OCI-LY7 (cell line): ENCODE results near the gene MYO9B. TPM values are rescaled to one million over a fixed set of nuclear protein-coding genes. Genes with fewer than 3 reads are reported as not detected.

Experiments used
- BruUV-seq: library from RNA; stranded (reverse); fragments of 400-500 nt; replicated peaks from 2 replicates; lab custom pipeline; 2021; lab: Mats Ljungman, UMichigan
- CTCF ChIA-PET: fragments of 300-600 bp; sonication (Branson Sonifier 250); formaldehyde crosslinking; loops from one replicate; lab custom pipeline; 2022; ENCODE audit warnings: antibody characterized with exemption; ENCODE audit not compliant: unreplicated experiment; lab: Charles Lee
- POLR2A ChIA-PET: fragments of 300-600 bp; sonication (Branson Sonifier 250); formaldehyde crosslinking; loops from one replicate; lab custom pipeline; 2022; ENCODE audit warnings: antibody characterized with exemption; lab: Charles Lee
- DNase-seq: peaks from one replicate; pipeline ENCODE4 v3.0.0-alpha.2; 2015; ENCODE audit warnings: low spot score
- H2AFZ ChIP-seq: fragments of 200-600 bp; sonication (generic), shearing (Covaris generic); 2 replicates; pipeline ENCODE4 v1.6.1; 2014; ENCODE audit warnings: mild to moderate bottlenecking, antibody characterized with exemption, low read length, moderate library complexity
- H3K27ac ChIP-seq: fragments of 200-600 bp; sonication (generic); 2 replicates; pipeline ENCODE4 v1.5.1; 2014; ENCODE audit warnings: mixed run types, low read depth, mild to moderate bottlenecking, moderate library complexity, low read length, inconsistent platforms; ENCODE audit not compliant: poor library complexity, severe bottlenecking
- H3K36me3 ChIP-seq: fragments of 200-600 bp; sonication (generic); 2 replicates; pipeline ENCODE4 v1.6.1; 2014; ENCODE audit warnings: mild to moderate bottlenecking, antibody characterized with exemption, low read length, moderate library complexity, mixed read lengths; ENCODE audit not compliant: insufficient read depth
- H3K4me1 ChIP-seq: fragments of 200-600 bp; sonication (generic); 2 replicates; pipeline ENCODE4 v1.5.1; 2014; ENCODE audit warnings: mild to moderate bottlenecking, low read length; ENCODE audit not compliant: insufficient read depth, poor library complexity, severe bottlenecking
- H3K4me2 ChIP-seq: fragments of 200-600 bp; sonication (generic); 2 replicates; pipeline ENCODE4 v1.6.1; 2014; ENCODE audit warnings: mild to moderate bottlenecking, low read length
- H3K4me3 ChIP-seq: fragments of 200-600 bp; sonication (generic); 2 replicates; pipeline ENCODE4 v1.5.1; 2014; ENCODE audit warnings: mild to moderate bottlenecking, low read depth, low read length; ENCODE audit not compliant: poor library complexity, severe bottlenecking
- H3K79me2 ChIP-seq: fragments of 200-600 bp; sonication (generic); 2 replicates; pipeline ENCODE4 v1.6.1; 2016; ENCODE audit warnings: low read depth, mild to moderate bottlenecking, low read length, moderate library complexity, mixed read lengths; ENCODE audit not compliant: insufficient read depth
- H3K9me2 ChIP-seq: fragments of 200-600 bp; sonication (generic); 2 replicates; pipeline ENCODE4 v1.6.1; 2016; ENCODE audit warnings: mild to moderate bottlenecking, low read length, mixed read lengths; ENCODE audit not compliant: insufficient read depth
- H3K9me3 ChIP-seq: fragments of 200-600 bp; sonication (generic); 2 replicates; pipeline ENCODE4 v1.6.1; 2014; ENCODE audit warnings: mild to moderate bottlenecking, mixed run types, low read length, mixed read lengths
- H4K20me1 ChIP-seq: fragments of 200-600 bp; sonication (generic); 2 replicates; pipeline ENCODE4 v1.6.1; 2014; ENCODE audit warnings: mild to moderate bottlenecking, antibody characterized with exemption, low read length, moderate library complexity, mixed read lengths; ENCODE audit not compliant: insufficient read depth
- CTCF ChIP-seq: fragments of 200-600 bp; sonication (generic); conservative IDR thresholded peaks from 2 replicates; pipeline ENCODE4 v1.5.1; 2014; ENCODE audit warnings: mild to moderate bottlenecking, antibody characterized with exemption, low read length, moderate library complexity, mixed read lengths
- EZH2phosphoT487 ChIP-seq: fragments of 200-600 bp; sonication (generic); IDR thresholded peaks from 2 replicates; pipeline ENCODE4 v1.6.1; 2018; ENCODE audit warnings: low read depth, borderline replicate concordance, mild to moderate bottlenecking, mixed run types, antibody characterized with exemption, low read length, moderate library complexity, mixed read lengths
- intact Hi-C: fragments of 100-400 bp; cut with micrococcal nuclease; formaldehyde crosslinking; loops from one replicate; pipeline ENCODE4 v1.10.0; 2022; ENCODE audit not compliant: unreplicated experiment
- total RNA-seq, 2 experiments: library from RNA; depleted of rRNA in 1 of 2; stranded (reverse); fragments of >200 nt in 1 of 2; shearing (Covaris generic) in 1 of 2; gene quantifications; 2 replicates each; pipeline ENCODE4 v1.2.3, GENCODE V29; 2014 to 2022

The MYO9B gene
- total RNA-seq, 2 experiments from 2014 or later, result 74.7 to 150 TPM

- no TSS peak for BruUV-seq
- no peak for DNase-seq
- Histone ChIP-seq H2AFZ (no peak overlapping the region), H3K9me3 (no peaks in the 10 kb centered on the region), H3K36me3 (no peaks in the 10 kb centered on the region), H3K79me2 (no peaks in the 10 kb centered on the region), H3K27ac (no peak overlapping the region), H3K4me3 (no peak overlapping the region), H3K9me2 (no peaks in the 10 kb centered on the region), H4K20me1 (no peaks in the 10 kb centered on the region), H3K4me2 (no peak overlapping the region), H3K4me1 (no peaks in the 10 kb centered on the region)
- intact Hi-C loops, result no loop called here
- TF ChIP-seq EZH2phosphoT487, result no peak
- TF ChIP-seq CTCF, result no peak
- CTCF ChIA-PET, result no interaction called here
- POLR2A ChIA-PET, result no interaction called here
Observed at GRCh38 chr19:17254636-17255035, 179.1 kb downstream of the MYO9B start.

- intact Hi-C loops, result no loop called here
- BruUV-seq, result no TSS peak
- ChIA-PET POLR2A (no interaction called here), CTCF (no interaction called here)
- no peaks in the 10 kb centered on the region for H4K20me1 ChIP-seq
- H3K27ac ChIP-seq, result no peak overlapping the region
- DNase-seq, result no peak
- H3K36me3 ChIP-seq, result no peaks in the 10 kb centered on the region
- H3K4me1 ChIP-seq, result no peaks in the 10 kb centered on the region
- H3K9me2 ChIP-seq, result no peaks in the 10 kb centered on the region
- H3K9me3 ChIP-seq, result no peaks in the 10 kb centered on the region
- H2AFZ ChIP-seq, result no peak overlapping the region
- TF ChIP-seq CTCF (no peak), EZH2phosphoT487 (no peak)
- H3K79me2 ChIP-seq, result no peaks in the 10 kb centered on the region
- no peak overlapping the region for H3K4me3 ChIP-seq
- no peak overlapping the region for H3K4me2 ChIP-seq
Observed at GRCh38 chr19:17255150-17255621, 179.6 kb downstream of the MYO9B start.

GRCh38 chr19:17256130-17256529, 180.6 kb downstream of the MYO9B start:
- Histone ChIP-seq H2AFZ (no peak overlapping the region), H3K79me2 (no peaks in the 10 kb centered on the region), H4K20me1 (no peaks in the 10 kb centered on the region), H3K4me2 (no peak overlapping the region), H3K4me1 (peaks cover 7% of the 10 kb centered on the region), H3K9me3 (no peaks in the 10 kb centered on the region), H3K4me3 (no peak overlapping the region), H3K36me3 (no peaks in the 10 kb centered on the region), H3K9me2 (no peaks in the 10 kb centered on the region), H3K27ac (no peak overlapping the region)
- CTCF ChIA-PET, result no interaction called here
- POLR2A ChIA-PET, result interaction anchor here (0.7 kb wide), 1 partner anchor 11 kb away, joined by 3 read pairs; the partner anchor contains the start of gene BABAM1
- TF ChIP-seq EZH2phosphoT487, result no peak
- DNase-seq, result no peak
- no TSS peak for BruUV-seq
- intact Hi-C loops, result no loop called here
